Measurements from ENCODE around the gene SRPRB.
"Not testable (repeated sequence)": the region's sequence is repeated elsewhere in the genome, so short reads cannot be mapped to it uniquely, and the experiment has no call there.

SRPRB gene

DNA sequence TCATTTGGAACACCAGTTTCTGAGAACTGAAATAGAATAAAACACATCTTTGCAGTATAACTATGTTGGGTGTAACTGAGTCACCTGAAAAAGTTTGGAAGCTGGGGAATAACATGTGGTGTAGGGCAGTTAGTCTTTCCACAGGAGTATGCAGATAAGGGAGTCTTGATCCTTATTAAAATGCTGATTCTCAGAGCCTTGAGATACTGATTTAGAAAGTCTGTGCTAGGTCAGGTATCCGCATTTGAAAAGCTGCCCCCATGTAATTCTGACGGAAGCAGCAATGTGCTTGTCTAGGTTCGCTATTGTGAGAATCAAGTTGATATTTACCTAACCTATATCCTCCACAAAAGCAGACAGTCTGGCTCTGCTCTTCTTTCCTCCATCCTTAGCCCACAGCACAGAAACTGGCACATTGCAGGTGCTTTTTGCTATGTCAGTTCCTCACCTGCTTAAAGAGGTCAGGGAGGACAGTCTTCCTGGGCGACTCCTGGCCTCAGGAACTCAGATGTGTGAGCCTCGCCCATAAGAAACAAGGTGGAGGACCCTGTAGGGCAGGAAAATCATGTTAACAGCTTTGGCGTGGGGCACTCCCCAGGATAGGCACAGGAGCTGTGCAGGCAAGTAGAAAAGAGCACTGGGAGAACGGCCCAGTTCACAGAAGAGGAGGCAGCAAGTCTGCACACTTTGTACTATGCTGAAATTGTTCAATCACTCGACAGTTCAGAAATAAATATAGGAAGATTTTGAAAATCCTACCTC is 27.6 kb upstream of the SRPRB start:
- in situ Hi-C loops (cut with MboI; ENCODE audit: low sequenced_read_pairs) = no loop called here

GRCh38 chr3:133779626-133780203 is 25.9 kb upstream of the SRPRB start:
- in situ Hi-C loops (cut with MboI; ENCODE audit: low sequenced_read_pairs) = no loop called here

GRCh38 chr3:133780756-133781155 is 24.9 kb upstream of the SRPRB start:
- in situ Hi-C loops (cut with MboI; ENCODE audit: low sequenced_read_pairs) = not testable (repeated sequence)

GRCh38 chr3:133781570-133781969 is 24.0 kb upstream of the SRPRB start:
- in situ Hi-C loops (cut with MboI; ENCODE audit: low sequenced_read_pairs) = no loop called here

GRCh38 chr3:133782454-133782853 is 23.2 kb upstream of the SRPRB start:
- in situ Hi-C loops (cut with MboI; ENCODE audit: low sequenced_read_pairs) = no loop called here

- in situ Hi-C loops (cut with MboI; ENCODE audit: low sequenced_read_pairs) = no loop called here
These were observed 21.9 kb upstream of the SRPRB start for GRCh38 chr3:133783762-133784161.

- in situ Hi-C loops (cut with MboI; ENCODE audit: low sequenced_read_pairs) = no loop called here
These were observed 17.6 kb upstream of the SRPRB start for GRCh38 chr3:133788024-133788423.

DNA sequence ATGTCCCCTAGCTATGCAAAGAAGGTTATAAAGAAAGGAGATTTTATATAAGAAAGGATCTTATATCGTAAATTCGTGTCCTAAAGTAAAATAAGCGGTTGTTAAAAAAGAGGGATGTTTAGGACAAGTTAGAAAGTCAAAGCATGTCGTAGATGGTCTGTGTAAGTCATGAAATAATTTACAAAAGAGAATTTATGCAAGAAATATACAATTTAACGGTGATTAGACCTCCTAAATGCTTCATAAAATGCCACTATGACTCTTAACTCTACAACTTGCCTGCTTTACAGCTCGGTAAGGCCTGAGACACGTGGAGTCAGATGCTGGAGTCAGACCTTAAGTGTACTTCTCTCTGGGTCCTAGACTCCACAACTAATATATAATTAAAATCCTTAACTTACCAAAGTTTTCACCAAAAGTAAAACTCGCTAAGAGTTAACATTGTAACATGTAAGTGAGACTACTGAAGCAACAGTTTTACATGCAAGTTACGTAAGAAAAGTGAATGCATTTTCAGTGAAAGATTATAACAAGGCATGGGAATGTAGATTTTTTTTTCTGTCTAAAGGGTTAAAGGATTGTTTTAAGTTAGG is 13.3 kb upstream of the SRPRB start:
- in situ Hi-C loops (cut with MboI; ENCODE audit: low sequenced_read_pairs) = no loop called here

GRCh38 chr3:133797396-133798105 is 8.1 kb upstream of the SRPRB start:
- in situ Hi-C loops (cut with MboI; ENCODE audit: low sequenced_read_pairs) = no loop called here

DNA sequence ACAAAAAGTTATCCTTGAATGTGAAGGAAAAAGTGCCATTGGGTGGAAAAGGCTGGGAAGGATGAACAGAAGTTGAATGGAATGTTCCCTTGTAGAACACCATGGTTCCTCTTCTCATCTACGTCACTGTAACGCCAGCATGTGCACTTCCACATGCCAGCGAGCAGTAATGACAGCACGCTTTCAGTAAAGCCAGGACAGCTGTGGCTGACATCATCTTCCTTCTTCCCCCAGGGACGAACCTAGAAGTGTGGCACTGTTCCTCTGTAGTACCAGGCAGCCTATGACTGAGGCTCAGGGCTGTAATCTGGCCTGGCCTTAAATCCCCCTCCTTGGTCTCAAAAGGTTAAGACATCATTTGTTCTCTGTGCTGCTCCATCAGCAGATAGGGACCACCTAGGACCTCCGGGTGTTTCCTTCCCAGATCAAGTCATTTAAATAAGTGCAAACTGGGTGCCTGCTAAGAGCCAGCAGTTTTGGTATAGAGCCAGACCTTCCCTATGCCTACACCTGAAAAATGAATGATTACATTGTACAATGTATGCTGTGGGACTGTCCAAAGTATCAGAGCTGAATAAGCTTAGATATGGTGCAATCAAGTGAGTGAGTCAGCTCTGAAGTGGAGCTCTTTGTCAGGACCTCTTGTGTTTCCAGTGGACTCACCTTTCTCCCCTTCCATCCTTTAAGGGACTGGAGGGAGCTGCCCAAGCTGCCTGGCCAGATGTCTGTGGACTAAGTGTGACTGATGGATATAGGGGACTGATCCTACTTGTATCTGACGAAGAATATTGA is 5.6 kb upstream of the SRPRB start:
- in situ Hi-C loops (cut with MboI; ENCODE audit: low sequenced_read_pairs) = no loop called here

- in situ Hi-C loops (cut with MboI; ENCODE audit: low sequenced_read_pairs) = no loop called here
These were observed 2.1 kb upstream of the SRPRB start for GRCh38 chr3:133803469-133803868.

- in situ Hi-C loops (cut with MboI; ENCODE audit: low sequenced_read_pairs) = no loop called here
These were observed 719 bp upstream of the SRPRB start for GRCh38 chr3:133804896-133805295.

- in situ Hi-C loops (cut with MboI; ENCODE audit: low sequenced_read_pairs) = no loop called here
These were observed 272 bp upstream of the SRPRB start for GRCh38 chr3:133805384-133805701.

DNA sequence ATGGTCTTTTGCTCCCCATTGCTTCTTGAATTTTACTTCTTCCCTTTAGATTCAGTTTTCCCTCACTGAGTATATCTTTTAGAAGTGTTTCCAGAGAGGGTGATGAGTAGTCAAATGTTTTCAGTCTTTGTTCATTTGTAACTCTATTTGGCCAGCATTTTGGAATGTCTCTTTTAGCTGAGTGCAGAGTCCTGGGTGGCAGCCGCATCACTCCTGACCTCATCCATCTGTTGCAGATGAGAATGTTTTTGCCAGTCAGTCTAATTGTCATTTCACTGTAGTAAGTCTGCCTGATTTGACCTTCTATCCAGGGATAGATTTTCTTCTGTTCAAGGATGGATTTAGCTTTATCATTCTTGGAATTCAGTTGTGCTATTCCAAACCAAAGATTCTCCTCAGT is 7.3 kb downstream of the SRPRB start:
- in situ Hi-C loops (cut with MboI; ENCODE audit: low sequenced_read_pairs) = no loop called here

DNA sequence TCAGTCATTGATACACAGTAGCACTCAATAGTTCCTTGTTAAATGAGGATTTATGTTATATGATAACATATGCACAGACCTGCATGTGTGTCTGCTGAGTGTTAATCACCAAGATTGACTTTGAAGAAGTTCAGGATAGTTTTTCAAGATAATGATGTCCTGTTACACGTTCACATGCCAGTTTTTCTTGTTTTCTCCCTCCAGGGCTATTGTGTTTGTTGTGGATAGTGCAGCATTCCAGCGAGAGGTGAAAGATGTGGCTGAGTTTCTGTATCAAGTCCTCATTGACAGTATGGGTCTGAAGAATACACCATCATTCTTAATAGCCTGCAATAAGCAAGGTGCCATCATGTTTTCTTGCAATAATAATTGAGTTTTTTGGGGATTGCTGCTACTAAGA is 9.8 kb downstream of the SRPRB start:
- in situ Hi-C loops (cut with MboI; ENCODE audit: low sequenced_read_pairs) = no loop called here

- in situ Hi-C loops (cut with MboI; ENCODE audit: low sequenced_read_pairs) = loop anchor here (10.0 kb wide), 1 partner anchor 95 kb away; no protein-coding TSS in a partner anchor
These were observed 14.5 kb downstream of the SRPRB start for GRCh38 chr3:133820129-133820528.

GRCh38 chr3:133820889-133821675 is 15.5 kb downstream of the SRPRB start:
- in situ Hi-C loops (cut with MboI; ENCODE audit: low sequenced_read_pairs) = loop anchor here (10.0 kb wide), 1 partner anchor 94 kb away; no protein-coding TSS in a partner anchor

- in situ Hi-C loops (cut with MboI; ENCODE audit: low sequenced_read_pairs) = loop anchor here (10.0 kb wide), 1 partner anchor 93 kb away; no protein-coding TSS in a partner anchor
These were observed 16.4 kb downstream of the SRPRB start for GRCh38 chr3:133821767-133822638.

GRCh38 chr3:133824961-133825485 is 19.4 kb downstream of the SRPRB start:
- in situ Hi-C loops (cut with MboI; ENCODE audit: low sequenced_read_pairs) = loop anchor here (10.0 kb wide), 1 partner anchor 90 kb away; no protein-coding TSS in a partner anchor

All from HL-60/S4 (cell line).